NCI-H510A (cell line): ENCODE data around the gene UGT1A9.
"Not testable (repeated sequence)": the region's sequence is repeated elsewhere in the genome, so short reads cannot be mapped to it uniquely, and the experiment has no call there.

ENCODE experiments used
- DNase-seq: peaks from one replicate; lab custom pipeline; 2025; lab: John Stamatoyannopoulos, UW

UGT1A9 gene

GRCh38 chr2:233680361-233681045, 8.8 kb downstream of the UGT1A9 start:
- no peak for DNase-seq

- DNase-seq = no peak
Observed at GRCh38 chr2:233681521-233682099, 9.9 kb downstream of the UGT1A9 start, which contains the start of gene UGT1A7. Gene UGT1A7, plus strand, starts transcription at chr2:233681901. Its CDS starts 37 bp downstream, at chr2:233681938.

DNA sequence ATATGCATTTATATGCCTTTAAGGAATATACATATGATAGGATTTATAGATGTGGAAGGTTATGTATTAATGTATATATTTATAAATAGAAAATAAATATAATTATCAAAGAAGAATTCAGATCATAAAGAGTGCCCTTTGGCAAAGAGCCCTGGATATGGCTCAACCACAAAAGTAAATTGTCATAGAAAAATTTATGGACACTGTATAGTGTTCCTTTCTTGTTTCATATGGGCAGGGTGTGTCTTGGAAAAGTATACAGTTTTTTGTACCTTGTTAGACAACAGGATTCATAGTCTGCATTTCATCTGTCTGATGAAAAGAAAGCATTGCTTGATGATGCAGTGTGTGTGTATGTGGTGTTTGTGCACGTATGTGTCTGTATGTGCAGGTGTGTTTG, 12.9 kb downstream of the UGT1A9 start:
- no peak for DNase-seq

- DNase-seq = no peak
Observed at GRCh38 chr2:233686928-233687327, 15.2 kb downstream of the UGT1A9 start.

GRCh38 chr2:233688341-233688740, 16.6 kb downstream of the UGT1A9 start:
- DNase-seq = no peak

GRCh38 chr2:233689031-233689430, 17.3 kb downstream of the UGT1A9 start:
- no peak for DNase-seq

DNA sequence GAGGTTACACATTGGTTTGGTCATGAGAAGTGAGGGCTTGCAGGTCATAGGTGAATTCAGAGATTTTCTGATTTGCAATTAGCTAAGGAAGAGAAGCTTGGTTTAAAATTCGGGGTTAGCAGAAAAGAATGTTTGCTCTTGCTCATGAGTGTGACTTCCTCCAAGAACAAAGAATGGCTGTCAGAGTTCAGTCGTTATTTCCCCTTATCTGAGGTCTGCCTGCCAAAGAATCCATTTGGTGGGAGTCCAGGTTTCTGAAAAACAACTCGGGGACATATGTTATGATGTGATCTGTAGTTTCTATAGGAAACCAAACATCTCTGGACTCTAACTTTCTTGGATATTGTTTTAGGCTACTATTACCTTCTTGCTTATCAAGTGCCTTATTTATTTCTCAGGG, 17.8 kb downstream of the UGT1A9 start:
- no peak for DNase-seq

DNA sequence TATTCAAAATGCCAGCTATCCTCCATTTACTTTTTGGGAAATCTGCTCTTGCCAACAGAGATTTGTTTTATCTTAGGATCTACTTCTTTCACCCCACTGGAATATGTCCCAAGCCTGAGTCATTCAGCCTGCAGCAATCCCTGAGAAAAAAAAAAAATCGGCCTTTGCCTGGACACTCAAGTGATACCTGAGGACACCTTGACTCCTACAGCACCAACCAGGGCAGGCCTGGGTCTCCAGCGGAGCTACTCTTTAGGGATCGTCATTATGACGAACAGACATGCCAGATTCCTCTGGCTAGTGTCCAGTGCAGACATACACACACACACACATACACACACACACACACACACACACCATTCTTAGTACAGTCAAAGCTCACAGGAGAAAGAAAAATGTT, 18.7 kb downstream of the UGT1A9 start:
- no peak for DNase-seq

DNA sequence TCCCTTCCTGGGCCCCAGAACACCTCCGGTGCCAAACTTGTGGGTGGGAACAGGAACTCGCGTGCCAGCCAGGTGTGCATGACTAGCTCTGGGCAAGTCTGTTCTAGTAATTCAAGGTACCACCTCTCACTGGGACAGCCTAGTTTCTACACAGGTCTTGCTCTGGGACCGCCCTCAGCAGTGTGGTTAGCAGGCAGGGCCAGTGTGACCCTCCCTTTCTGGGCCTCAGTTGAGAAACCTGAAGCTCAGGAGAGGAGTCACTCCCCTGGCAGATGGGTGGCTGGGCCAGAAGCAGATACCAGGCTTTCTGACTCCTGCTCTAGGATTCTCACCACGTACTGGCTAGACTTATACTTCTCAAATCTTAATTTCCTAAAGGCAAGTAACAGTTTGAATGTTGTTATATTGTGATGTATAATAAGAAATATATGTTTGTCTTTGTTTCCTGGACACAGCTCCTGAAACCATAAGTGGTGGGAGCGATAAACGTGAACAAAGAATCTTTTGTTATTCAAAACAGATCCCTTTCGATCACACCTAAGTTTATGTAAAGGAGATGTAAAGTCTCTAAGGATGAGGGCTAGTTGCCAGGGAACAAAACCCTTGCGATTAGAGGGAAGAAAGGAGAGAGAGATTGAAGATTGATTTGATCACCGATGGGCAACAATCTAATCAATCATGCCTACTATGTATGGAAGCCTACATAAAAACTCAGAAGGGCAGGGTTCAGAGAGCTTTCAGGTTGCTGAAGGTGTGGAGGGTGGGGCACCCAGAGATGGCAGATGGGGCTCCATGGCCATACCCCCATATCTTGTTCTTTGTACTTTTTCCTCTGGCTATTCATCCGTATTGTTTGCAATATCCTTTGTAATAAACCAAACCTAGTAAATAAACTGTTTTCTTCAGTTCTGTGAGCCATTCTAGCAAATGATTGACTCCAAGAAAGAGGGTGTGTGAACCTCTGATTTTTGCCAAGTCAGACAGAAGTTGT, 20.0 kb downstream of the UGT1A9 start:
- no peak for DNase-seq

DNA sequence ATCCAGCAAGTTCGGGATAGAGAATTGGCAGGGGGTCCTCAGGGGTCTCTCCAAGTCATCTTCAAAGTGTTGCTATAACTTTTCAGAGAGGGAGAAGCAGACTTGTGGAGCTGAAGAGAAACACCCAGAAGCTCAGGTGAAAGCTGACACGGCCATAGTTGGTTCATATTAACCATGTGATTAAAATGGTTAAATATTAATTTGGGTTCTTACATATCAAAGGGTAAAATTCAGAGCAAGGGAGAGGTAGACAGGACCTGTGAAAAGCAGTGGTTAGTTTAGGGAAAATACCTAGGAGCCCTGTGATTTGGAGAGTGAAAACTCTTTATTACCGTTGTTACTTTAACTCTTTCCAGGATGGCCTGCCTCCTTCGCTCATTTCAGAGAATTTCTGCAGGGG, 20.9 kb downstream of the UGT1A9 start, which contains the start of gene UGT1A6:
Gene UGT1A6, plus strand, starts transcription at position 243 of the 400 bp plus-strand sequence. Its CDS starts 115 bp downstream, at position 358.
- no peak for DNase-seq

DNA sequence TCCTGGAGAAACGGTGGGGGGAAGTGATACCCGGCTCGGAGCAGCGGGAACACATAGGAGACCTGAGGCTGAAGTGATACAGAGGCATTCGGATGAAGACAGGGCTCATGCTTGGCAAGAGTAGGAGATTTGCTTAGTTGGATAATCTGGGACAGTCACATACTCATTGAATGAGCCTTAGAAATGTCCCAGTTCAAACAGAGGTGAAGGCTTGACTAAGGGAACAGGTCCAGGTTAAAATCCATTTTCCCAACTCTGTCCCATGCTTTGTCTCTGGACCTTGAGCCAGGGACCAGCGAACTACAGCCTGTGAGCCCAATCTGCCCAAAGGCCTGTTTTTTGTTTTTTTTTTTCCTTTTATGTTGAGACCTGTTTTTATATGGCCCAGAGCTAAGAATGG, 22.3 kb downstream of the UGT1A9 start:
- no peak for DNase-seq

DNA sequence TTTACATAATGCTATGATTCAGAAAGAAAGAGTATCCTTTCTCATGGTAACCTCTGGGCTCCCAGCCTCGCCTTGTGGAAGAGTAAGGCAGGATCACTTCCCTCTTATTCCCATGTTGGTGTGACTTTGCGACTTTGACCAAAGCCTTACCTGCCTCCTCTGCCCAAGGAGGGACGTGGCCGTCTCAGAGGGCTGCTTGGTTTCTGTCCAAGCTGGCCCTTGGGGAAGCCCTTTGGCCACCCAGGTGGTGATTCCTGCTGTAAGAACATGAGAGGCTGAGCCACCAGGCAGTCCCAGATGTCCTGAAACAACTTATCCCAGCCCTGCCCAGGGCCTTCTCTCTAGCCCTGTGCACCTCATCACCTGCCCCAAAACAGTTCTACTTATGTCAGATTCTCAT, 27.0 kb downstream of the UGT1A9 start:
- no peak for DNase-seq

DNA sequence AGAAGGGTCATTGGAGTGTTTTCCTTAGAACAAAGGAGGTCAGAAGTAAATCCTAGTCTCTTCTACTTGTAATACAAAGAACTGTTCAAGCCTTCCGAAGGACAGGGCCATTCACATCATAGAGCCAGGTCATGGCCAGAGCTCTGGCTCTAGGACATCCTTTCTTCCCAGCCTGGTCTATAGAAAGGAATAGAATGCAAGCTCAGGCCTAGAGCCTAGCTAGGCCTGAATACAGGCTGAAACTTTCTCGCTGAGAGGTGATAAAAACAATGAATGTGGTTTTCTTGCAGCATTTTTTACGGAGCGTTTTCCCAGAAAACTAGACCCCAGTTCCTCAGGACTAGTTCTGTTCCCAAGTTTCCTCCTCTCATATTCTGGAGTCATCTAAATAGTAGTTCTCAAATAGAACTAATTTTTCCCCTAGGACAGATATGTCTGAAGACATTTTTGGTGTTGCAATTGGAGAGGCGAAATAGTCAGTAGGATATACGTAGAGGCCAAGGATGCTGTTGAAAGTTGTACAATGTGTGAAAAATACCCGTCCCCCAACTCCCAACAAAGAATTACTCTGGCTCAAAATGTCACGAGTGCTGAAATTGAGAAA, 27.8 kb downstream of the UGT1A9 start:
- DNase-seq = no peak

DNA sequence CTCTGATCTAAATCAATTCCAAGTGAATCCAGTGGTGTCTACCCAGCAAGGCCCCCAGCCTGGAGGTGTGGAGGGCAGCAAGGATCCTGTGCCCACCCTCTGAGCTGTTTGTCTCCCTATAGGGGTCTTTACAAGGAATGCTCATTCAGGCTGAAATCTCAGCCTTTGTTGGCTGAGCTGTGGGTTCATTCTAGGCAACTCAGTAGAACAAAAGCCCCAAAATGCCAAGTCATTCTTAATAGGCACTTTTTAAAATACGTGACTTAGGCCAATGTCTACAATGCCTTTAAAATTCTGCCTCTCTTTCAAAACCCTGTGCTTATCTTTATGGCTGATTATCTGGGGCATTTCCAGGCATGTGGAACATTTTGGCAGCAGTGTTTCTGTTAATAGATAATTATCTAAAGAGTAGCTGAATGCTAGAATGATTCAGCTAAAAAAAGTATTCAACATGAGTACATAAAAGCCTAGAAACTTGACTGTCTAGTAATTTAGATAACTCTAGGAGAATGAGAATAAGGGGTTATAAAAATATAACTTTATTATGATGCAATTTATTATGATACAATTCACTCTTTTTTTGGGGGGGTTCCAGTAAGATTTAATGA, 28.4 kb downstream of the UGT1A9 start:
- DNase-seq = no peak

DNA sequence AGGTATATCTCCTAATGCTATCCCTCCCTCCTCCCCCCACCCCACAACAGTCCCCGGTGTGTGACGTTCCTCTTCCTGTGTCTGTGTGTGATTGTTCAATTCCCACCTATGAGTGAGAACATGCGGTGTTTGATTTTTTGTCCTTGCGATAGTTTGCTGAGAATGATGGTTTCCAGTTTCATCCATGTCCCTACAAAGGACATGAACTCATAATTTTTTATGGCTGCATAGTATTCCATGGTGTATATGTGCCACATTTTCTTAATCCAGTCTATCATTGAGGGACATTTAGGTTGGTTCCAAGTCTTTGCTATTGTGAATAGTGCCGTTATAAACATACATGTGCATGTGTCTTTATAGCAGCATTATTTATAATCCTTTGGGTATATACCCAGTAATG, 29.1 kb downstream of the UGT1A9 start:
- not testable (repeated sequence) for DNase-seq

DNA sequence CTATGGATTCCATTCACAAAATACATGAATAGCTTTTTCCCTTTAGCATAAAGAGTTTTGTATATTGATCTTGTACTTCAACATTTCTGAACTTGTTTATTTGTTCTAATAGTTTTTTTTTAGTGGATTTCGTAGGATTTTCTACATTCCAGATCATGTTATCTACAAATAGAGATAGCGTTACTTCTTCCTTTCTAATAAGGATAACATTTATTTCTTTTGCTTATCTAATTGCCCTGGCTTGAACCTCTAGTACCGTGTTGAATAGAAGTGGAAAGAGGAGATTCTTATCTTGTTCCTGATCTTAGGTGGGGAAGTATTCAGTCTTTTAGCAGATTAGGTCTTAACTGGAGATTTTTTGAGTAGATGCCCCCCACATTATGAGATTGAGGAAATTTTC, 30.5 kb downstream of the UGT1A9 start:
- no peak for DNase-seq

DNA sequence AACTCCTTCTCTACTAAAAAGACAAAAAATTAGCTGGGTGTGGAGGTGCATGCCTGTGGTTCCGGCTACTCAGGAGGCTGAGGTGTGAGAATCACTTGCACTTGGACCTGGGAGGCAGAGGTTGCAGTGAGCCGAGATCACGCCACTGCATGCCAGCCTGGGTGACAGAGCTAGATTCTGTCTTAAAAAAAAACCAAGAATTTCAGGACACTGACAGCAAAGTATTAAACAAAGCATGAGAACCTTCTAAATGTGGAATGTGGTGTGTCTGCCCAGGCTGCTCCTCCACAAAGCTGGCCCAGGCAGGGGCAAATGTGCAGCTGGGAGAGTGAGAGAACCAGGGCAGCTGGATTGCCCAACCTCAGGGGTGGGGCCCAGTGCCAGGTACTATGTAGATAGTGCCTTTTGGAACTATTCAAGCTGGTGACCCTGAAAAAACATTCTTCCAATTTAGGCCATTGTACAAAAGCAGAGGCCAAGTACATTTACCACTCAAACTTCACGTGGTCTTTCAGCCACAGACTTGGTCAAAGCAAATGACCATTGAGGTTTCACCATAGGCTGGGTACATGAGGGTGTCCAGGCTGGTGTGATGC, 34.3 kb downstream of the UGT1A9 start:
- DNase-seq = no peak

DNA sequence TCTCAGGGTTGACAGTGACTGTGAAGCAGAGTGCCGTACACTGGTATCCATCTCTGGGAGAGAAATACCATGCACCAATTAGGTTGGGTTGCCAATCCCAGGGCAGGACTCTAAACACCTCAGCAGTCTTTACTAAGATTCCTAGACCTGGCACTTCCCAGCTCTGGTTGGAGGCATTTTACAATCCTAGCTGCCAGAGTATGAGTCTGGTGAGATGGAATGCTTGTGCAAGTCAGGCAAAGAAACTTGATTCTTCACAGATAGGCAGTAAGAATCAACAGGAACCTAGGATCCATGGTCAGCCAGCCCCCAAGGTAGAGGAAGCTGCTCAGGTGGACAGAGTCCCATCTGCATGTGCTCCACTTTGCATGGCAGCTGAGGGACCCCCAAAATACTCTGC, 35.0 kb downstream of the UGT1A9 start:
- no peak for DNase-seq

- DNase-seq = no peak
Observed at GRCh38 chr2:233707940-233708644, 36.4 kb downstream of the UGT1A9 start.

DNA sequence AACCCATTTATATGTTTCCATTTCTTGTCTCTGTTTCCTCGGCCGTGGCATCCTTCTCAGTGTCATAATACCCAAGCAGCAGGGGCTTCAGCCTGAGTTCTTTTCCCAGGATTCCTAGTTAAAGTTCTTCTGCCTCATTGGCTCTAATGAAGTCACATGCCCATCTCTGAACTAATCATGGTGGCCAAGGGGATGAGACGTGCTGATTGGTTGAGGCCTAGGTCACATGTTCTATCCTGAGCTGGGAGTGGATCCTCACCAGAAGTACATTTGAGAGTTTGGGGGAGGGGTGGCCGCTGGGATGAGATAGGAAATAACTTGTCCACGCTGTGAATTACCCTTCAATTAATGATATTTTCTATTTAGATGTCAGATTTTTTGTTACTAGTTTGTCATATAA, 37.2 kb downstream of the UGT1A9 start:
- DNase-seq = no peak
